BE2C (cell line): ENCODE results near the gene MICU1.

ENCODE experiments used
- DNase-seq: peaks from one replicate; pipeline ENCODE4 v3.0.0-alpha.2; 2020
- H3K27me3 ChIP-seq: fragments of 250-450 bp; sonication (Bioruptor Pico); 2 replicates; pipeline ENCODE4 v1.5.1; 2020; ENCODE audit warnings: mild to moderate bottlenecking
- H3K36me3 ChIP-seq: fragments of 250-450 bp; sonication (Bioruptor Pico); 2 replicates; pipeline ENCODE4 v1.5.1; 2020; ENCODE audit warnings: mild to moderate bottlenecking
- H3K4me1 ChIP-seq: fragments of 250-450 bp; sonication (Bioruptor Pico); 2 replicates; pipeline ENCODE4 v1.5.1; 2020
- H3K4me3 ChIP-seq: 2 replicates; pipeline ENCODE4 v1.5.1; 2011; ENCODE audit warnings: low read depth, low read length
- H3K9me3 ChIP-seq: fragments of 250-450 bp; sonication (Bioruptor Pico); 2 replicates; pipeline ENCODE4 v1.5.1; 2020
- CTCF ChIP-seq: IDR thresholded peaks from 2 replicates; pipeline ENCODE4 v1.5.1; 2012; ENCODE audit warnings: mild to moderate bottlenecking, low read depth, low read length

MICU1 gene

GRCh38 chr10:72524489-72524888 is 101.4 kb downstream of the MICU1 start:
- no peaks in the 10 kb centered on the region for H3K36me3 ChIP-seq
- no peaks in the 10 kb centered on the region for H3K27me3 ChIP-seq
- H3K4me1 ChIP-seq = peaks cover 3% of the 10 kb centered on the region; the same call in 1 of the 2 replicates
- no peak for DNase-seq
- no peak for TF ChIP-seq CTCF
- no peak overlapping the region for H3K4me3 ChIP-seq
- no peaks in the 10 kb centered on the region for H3K9me3 ChIP-seq

GRCh38 chr10:72523932-72524396 is 101.9 kb downstream of the MICU1 start:
- Histone ChIP-seq H3K36me3 (no peaks in the 10 kb centered on the region), H3K27me3 (no peaks in the 10 kb centered on the region), H3K4me1 (peaks cover 3% of the 10 kb centered on the region; the same call in 1 of the 2 replicates), H3K9me3 (no peaks in the 10 kb centered on the region), H3K4me3 (no peak overlapping the region)
- DNase-seq = no peak
- no peak for TF ChIP-seq CTCF

- H3K36me3 ChIP-seq = no peaks in the 10 kb centered on the region
- no peaks in the 10 kb centered on the region for H3K9me3 ChIP-seq
- H3K4me1 ChIP-seq = peaks cover 3% of the 10 kb centered on the region; the same call in 1 of the 2 replicates
- H3K4me3 ChIP-seq = no peak overlapping the region
- H3K27me3 ChIP-seq = no peaks in the 10 kb centered on the region
- no peak for DNase-seq
- no peak for TF ChIP-seq CTCF
Observed at GRCh38 chr10:72523062-72523461, 102.8 kb downstream of the MICU1 start.

- Histone ChIP-seq H3K9me3 (no peaks in the 10 kb centered on the region), H3K4me3 (no peak overlapping the region), H3K36me3 (no peaks in the 10 kb centered on the region), H3K4me1 (no peaks in the 10 kb centered on the region), H3K27me3 (no peaks in the 10 kb centered on the region)
- TF ChIP-seq CTCF = no peak
- no peak for DNase-seq
Observed at GRCh38 chr10:72517244-72517643, 108.6 kb downstream of the MICU1 start.

GRCh38 chr10:72515455-72515854 is 110.4 kb downstream of the MICU1 start:
- no peak for DNase-seq
- no peak for TF ChIP-seq CTCF
- Histone ChIP-seq H3K4me3 (no peak overlapping the region), H3K36me3 (no peaks in the 10 kb centered on the region), H3K27me3 (no peaks in the 10 kb centered on the region), H3K9me3 (no peaks in the 10 kb centered on the region), H3K4me1 (no peaks in the 10 kb centered on the region)

- H3K4me1 ChIP-seq = no peaks in the 10 kb centered on the region
- no peaks in the 10 kb centered on the region for H3K27me3 ChIP-seq
- DNase-seq = no peak
- H3K4me3 ChIP-seq = no peak overlapping the region
- no peaks in the 10 kb centered on the region for H3K36me3 ChIP-seq
- H3K9me3 ChIP-seq = no peaks in the 10 kb centered on the region
- TF ChIP-seq CTCF = no peak
Observed at GRCh38 chr10:72513910-72514309, 112.0 kb downstream of the MICU1 start.
